ENCODE results near the gene INTS12.

The INTS12 gene

DNA sequence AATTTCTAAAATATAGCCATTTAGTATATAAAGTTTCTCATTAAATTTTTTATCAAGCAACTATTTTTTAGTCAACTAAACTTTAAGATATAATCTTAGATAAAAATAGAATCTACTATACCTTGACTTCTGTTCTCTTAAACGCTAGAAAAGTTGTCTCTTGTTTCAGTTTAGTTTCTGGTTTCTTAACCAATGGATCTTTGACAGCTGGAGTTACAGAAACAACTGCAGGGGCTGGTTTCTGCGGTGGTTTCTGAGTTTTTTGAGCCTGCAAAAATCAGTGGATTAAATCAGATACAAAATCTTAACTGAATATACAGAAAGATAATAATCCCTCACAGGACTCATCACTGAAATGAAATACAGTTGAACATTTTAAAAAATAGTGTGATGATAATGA lies 21.9 kb downstream of the INTS12 start:
- no peak overlapping the region for H2AFZ ChIP-seq (ENCODE audit: low read length, unreplicated experiment)
- H3K27ac ChIP-seq (ENCODE audit: low read depth, low read length), result no peak overlapping the region
- H3K27me3 ChIP-seq (ENCODE audit: insufficient read depth, low read length), result no peaks in the 10 kb centered on the region
- no peak overlapping the region for H3K4me3 ChIP-seq (ENCODE audit: low read depth, low read length)
- H3K79me2 ChIP-seq (ENCODE audit: control insufficient read depth, insufficient read depth, low read length, unreplicated experiment), result no peaks in the 10 kb centered on the region
- H3K36me3 ChIP-seq (ENCODE audit: insufficient read depth, low read length), result peaks cover 17% of the 10 kb centered on the region; the same call in 1 of the 2 replicates
- H3K4me1 ChIP-seq (ENCODE audit: control insufficient read depth, insufficient read depth, low read length, unreplicated experiment), result peaks cover 11% of the 10 kb centered on the region

GRCh38 chr4:105683038-105683437 lies 25.5 kb downstream of the INTS12 start:
- Histone ChIP-seq H3K36me3 (ENCODE audit: insufficient read depth, low read length) (peaks cover 7% of the 10 kb centered on the region; the same call in 1 of the 2 replicates), H3K4me1 (ENCODE audit: control insufficient read depth, insufficient read depth, low read length, unreplicated experiment) (peaks cover 10% of the 10 kb centered on the region), H3K27me3 (ENCODE audit: insufficient read depth, low read length) (no peaks in the 10 kb centered on the region), H3K79me2 (ENCODE audit: control insufficient read depth, insufficient read depth, low read length, unreplicated experiment) (no peaks in the 10 kb centered on the region), H2AFZ (ENCODE audit: low read length, unreplicated experiment) (no peak overlapping the region), H3K27ac (ENCODE audit: low read depth, low read length) (no peak overlapping the region), H3K4me3 (ENCODE audit: low read depth, low read length) (no peak overlapping the region)

GRCh38 chr4:105679186-105679585 lies 29.3 kb downstream of the INTS12 start:
- H3K79me2 ChIP-seq (ENCODE audit: control insufficient read depth, insufficient read depth, low read length, unreplicated experiment), result no peaks in the 10 kb centered on the region
- no peak overlapping the region for H3K4me3 ChIP-seq (ENCODE audit: low read depth, low read length)
- no peak overlapping the region for H3K27ac ChIP-seq (ENCODE audit: low read depth, low read length)
- no peak overlapping the region for H2AFZ ChIP-seq (ENCODE audit: low read length, unreplicated experiment)
- no peaks in the 10 kb centered on the region for H3K27me3 ChIP-seq (ENCODE audit: insufficient read depth, low read length)
- peaks cover 10% of the 10 kb centered on the region for H3K4me1 ChIP-seq (ENCODE audit: control insufficient read depth, insufficient read depth, low read length, unreplicated experiment)
- H3K36me3 ChIP-seq (ENCODE audit: insufficient read depth, low read length), result peaks cover 7% of the 10 kb centered on the region; the same call in 1 of the 2 replicates

- Histone ChIP-seq H3K79me2 (ENCODE audit: control insufficient read depth, insufficient read depth, low read length, unreplicated experiment) (no peaks in the 10 kb centered on the region), H3K27me3 (ENCODE audit: insufficient read depth, low read length) (no peaks in the 10 kb centered on the region), H2AFZ (ENCODE audit: low read length, unreplicated experiment) (no peak overlapping the region), H3K27ac (ENCODE audit: low read depth, low read length) (no peak overlapping the region), H3K36me3 (ENCODE audit: insufficient read depth, low read length) (peaks cover 1% of the 10 kb centered on the region; the same call in 1 of the 2 replicates), H3K4me1 (ENCODE audit: control insufficient read depth, insufficient read depth, low read length, unreplicated experiment) (peaks cover 10% of the 10 kb centered on the region), H3K4me3 (ENCODE audit: low read depth, low read length) (no peak overlapping the region)
Measured at GRCh38 chr4:105677709-105678108, 30.8 kb downstream of the INTS12 start.

DNA sequence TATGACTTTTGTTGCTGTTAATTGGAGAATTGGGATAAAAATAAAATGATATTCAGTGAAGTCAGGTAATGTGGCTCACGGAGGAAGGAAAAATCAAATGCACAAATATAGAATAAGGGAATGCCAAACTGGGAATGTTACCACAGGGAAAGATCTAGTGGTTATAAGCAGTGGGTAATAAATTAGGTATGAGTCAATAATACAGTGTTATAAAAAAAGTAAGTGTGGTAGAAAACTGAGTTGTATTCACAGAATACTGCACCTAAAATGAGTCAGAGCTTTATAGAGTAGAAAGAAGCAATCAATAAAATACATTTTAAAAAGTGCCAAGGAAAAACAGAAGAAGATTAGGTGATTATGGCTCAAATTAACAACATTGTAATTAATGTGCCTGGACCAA lies 34.5 kb downstream of the INTS12 start:
- Histone ChIP-seq H3K27me3 (ENCODE audit: insufficient read depth, low read length) (no peaks in the 10 kb centered on the region), H3K36me3 (ENCODE audit: insufficient read depth, low read length) (no peaks in the 10 kb centered on the region), H3K27ac (ENCODE audit: low read depth, low read length) (no peak overlapping the region), H3K4me3 (ENCODE audit: low read depth, low read length) (no peak overlapping the region), H2AFZ (ENCODE audit: low read length, unreplicated experiment) (no peak overlapping the region), H3K4me1 (ENCODE audit: control insufficient read depth, insufficient read depth, low read length, unreplicated experiment) (peaks cover 2% of the 10 kb centered on the region), H3K79me2 (ENCODE audit: control insufficient read depth, insufficient read depth, low read length, unreplicated experiment) (no peaks in the 10 kb centered on the region)

DNA sequence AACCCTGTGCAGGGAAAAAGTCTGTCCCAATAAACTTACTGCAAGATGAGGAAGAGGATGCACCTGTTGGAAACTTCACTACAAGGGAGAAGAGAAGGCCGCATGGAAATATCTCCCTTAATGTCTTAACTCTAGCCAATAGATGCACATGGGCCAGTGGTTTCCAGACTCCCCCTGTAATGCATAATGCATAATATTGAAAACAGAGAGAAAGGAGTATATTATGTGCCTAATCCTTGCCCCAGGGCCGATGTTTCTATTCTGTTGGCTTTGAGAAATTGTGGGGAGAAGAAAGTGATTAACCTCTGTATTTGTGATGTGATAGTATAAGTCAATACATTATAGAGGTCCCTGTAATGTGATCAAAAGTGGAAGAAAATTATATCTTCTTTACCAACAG lies 37.2 kb downstream of the INTS12 start:
- no peak overlapping the region for H3K27ac ChIP-seq (ENCODE audit: low read depth, low read length)

DNA sequence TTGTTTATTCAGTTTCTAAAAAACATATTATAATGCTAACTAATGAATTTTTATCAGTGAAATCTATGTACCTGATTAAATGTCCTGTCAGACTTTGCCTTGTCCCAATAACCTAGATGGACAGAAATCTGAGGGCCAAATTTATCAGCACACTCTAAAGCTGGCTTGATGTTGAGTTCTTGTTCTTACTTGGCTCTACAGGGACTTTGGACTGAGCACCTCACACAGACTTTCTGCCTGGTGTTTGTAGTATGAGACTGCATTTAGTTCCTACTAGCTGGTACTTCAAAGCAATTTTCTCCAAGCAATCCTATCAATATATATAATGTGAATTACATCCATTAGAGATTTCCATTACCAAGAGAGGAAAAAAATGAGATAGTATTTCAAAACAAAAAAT lies 37.8 kb downstream of the INTS12 start:
- Histone ChIP-seq H3K27me3 (ENCODE audit: insufficient read depth, low read length) (0 out of 2 replicates have a peak, but pooled peaks cover 8% of the 10 kb centered on the region), H2AFZ (ENCODE audit: low read length, unreplicated experiment) (no peak overlapping the region), H3K4me3 (ENCODE audit: low read depth, low read length) (no peak overlapping the region), H3K79me2 (ENCODE audit: control insufficient read depth, insufficient read depth, low read length, unreplicated experiment) (no peaks in the 10 kb centered on the region), H3K27ac (ENCODE audit: low read depth, low read length) (no peak overlapping the region), H3K36me3 (ENCODE audit: insufficient read depth, low read length) (no peaks in the 10 kb centered on the region), H3K4me1 (ENCODE audit: control insufficient read depth, insufficient read depth, low read length, unreplicated experiment) (no peaks in the 10 kb centered on the region)

More for the DNA sequence above, 37.2 kb downstream of the INTS12 start:
- Histone ChIP-seq H2AFZ (ENCODE audit: low read length, unreplicated experiment) (no peak overlapping the region), H3K79me2 (ENCODE audit: control insufficient read depth, insufficient read depth, low read length, unreplicated experiment) (no peaks in the 10 kb centered on the region), H3K36me3 (ENCODE audit: insufficient read depth, low read length) (no peaks in the 10 kb centered on the region), H3K27me3 (ENCODE audit: insufficient read depth, low read length) (0 out of 2 replicates have a peak, but pooled peaks cover 8% of the 10 kb centered on the region), H3K4me3 (ENCODE audit: low read depth, low read length) (no peak overlapping the region), H3K4me1 (ENCODE audit: control insufficient read depth, insufficient read depth, low read length, unreplicated experiment) (no peaks in the 10 kb centered on the region)

DNA sequence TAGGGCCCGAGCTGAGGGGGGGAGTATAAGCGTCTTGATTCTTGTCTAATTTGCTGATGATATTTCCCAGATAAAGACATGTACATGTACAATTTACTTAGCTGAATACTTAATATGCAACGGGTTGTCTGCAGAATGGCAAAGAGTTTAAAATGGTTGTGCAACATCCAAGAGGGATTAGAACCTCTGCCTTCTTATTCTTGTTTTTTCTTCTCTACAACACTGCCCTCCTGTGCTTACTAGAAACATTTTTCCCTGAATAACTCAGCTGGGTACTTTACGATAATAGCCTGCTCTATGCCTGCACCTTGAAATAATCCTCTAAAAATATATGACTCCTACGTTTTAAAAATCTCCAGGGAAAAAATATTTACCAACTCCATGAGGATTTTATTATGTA lies 41.8 kb downstream of the INTS12 start:
- Histone ChIP-seq H3K79me2 (ENCODE audit: control insufficient read depth, insufficient read depth, low read length, unreplicated experiment) (no peaks in the 10 kb centered on the region), H3K27ac (ENCODE audit: low read depth, low read length) (no peak overlapping the region), H3K4me1 (ENCODE audit: control insufficient read depth, insufficient read depth, low read length, unreplicated experiment) (no peaks in the 10 kb centered on the region)

DNA sequence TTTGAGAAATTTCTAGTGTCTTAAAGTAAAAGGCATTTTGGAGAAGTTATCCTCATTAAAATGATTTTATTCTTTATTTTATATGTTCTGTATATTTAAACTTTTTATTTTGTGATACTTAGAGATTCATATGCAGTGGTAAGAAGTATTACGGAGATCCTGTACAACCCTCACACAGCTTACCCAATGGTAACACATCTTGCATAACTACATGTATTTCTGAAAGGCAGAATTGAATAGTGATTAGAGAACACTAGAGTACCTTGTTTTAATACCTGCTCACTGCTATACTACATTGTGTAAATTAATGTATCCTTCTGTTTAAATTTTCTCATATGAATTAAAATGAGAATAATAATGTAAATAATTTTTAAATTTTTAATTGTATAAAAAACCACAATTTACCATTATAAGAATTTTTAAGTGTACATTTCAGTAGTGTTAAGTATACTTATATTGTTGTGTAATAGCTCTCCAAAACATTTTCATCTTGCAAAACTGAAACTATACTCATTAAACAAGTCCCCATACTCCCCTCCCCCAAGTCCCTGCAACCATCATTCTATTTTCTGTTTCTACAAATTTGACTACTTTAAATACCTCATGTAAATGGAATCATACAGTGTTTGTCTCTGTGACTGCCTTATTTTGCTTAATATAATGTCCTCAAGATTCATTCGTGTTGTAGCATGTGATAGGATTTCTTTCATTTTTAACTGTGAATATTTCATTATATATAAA lies 45.4 kb downstream of the INTS12 start:
- H3K4me1 ChIP-seq (ENCODE audit: control insufficient read depth, insufficient read depth, low read length, unreplicated experiment), result no peaks in the 10 kb centered on the region
- H3K36me3 ChIP-seq (ENCODE audit: insufficient read depth, low read length), result no peaks in the 10 kb centered on the region
- H3K27me3 ChIP-seq (ENCODE audit: insufficient read depth, low read length), result 0 out of 2 replicates have a peak, but pooled peaks cover 7% of the 10 kb centered on the region
- no peaks in the 10 kb centered on the region for H3K79me2 ChIP-seq (ENCODE audit: control insufficient read depth, insufficient read depth, low read length, unreplicated experiment)
- H3K4me3 ChIP-seq (ENCODE audit: low read depth, low read length), result no peak overlapping the region
- no peak overlapping the region for H2AFZ ChIP-seq (ENCODE audit: low read length, unreplicated experiment)
- no peak overlapping the region for H3K27ac ChIP-seq (ENCODE audit: low read depth, low read length)

More for the DNA sequence above, 41.8 kb downstream of the INTS12 start:
- Histone ChIP-seq H3K27me3 (ENCODE audit: insufficient read depth, low read length) (0 out of 2 replicates have a peak, but pooled peaks cover 8% of the 10 kb centered on the region), H3K4me3 (ENCODE audit: low read depth, low read length) (no peak overlapping the region), H2AFZ (ENCODE audit: low read length, unreplicated experiment) (no peak overlapping the region), H3K36me3 (ENCODE audit: insufficient read depth, low read length) (no peaks in the 10 kb centered on the region)

GRCh38 chr4:105661028-105661427 lies 47.5 kb downstream of the INTS12 start:
- H3K4me1 ChIP-seq (ENCODE audit: control insufficient read depth, insufficient read depth, low read length, unreplicated experiment), result no peaks in the 10 kb centered on the region

GRCh38 chr4:105659190-105659589 lies 49.3 kb downstream of the INTS12 start:
- Histone ChIP-seq H3K27ac (ENCODE audit: low read depth, low read length) (no peak overlapping the region), H3K4me1 (ENCODE audit: control insufficient read depth, insufficient read depth, low read length, unreplicated experiment) (no peaks in the 10 kb centered on the region), H3K36me3 (ENCODE audit: insufficient read depth, low read length) (no peaks in the 10 kb centered on the region), H3K27me3 (ENCODE audit: insufficient read depth, low read length) (0 out of 2 replicates have a peak, but pooled peaks cover 7% of the 10 kb centered on the region), H3K79me2 (ENCODE audit: control insufficient read depth, insufficient read depth, low read length, unreplicated experiment) (no peaks in the 10 kb centered on the region), H3K4me3 (ENCODE audit: low read depth, low read length) (no peak overlapping the region), H2AFZ (ENCODE audit: low read length, unreplicated experiment) (no peak overlapping the region)

More at GRCh38 chr4:105661028-105661427, 47.5 kb downstream of the INTS12 start:
- H3K27ac ChIP-seq (ENCODE audit: low read depth, low read length), result no peak overlapping the region
- H3K27me3 ChIP-seq (ENCODE audit: insufficient read depth, low read length), result no peaks in the 10 kb centered on the region
- H3K4me3 ChIP-seq (ENCODE audit: low read depth, low read length), result no peak overlapping the region
- H3K79me2 ChIP-seq (ENCODE audit: control insufficient read depth, insufficient read depth, low read length, unreplicated experiment), result no peaks in the 10 kb centered on the region
- H2AFZ ChIP-seq (ENCODE audit: low read length, unreplicated experiment), result no peak overlapping the region
- H3K36me3 ChIP-seq (ENCODE audit: insufficient read depth, low read length), result no peaks in the 10 kb centered on the region

Measured in ACC112 (cell line).